Ovary (tissue), 3 donors: ENCODE measurements around the gene MPP2.

Experiments used
- CTCF ChIP-seq, 3 donors: fragments of 450-650 bp in 2 of 3; fragments of 200-600 bp in 1 of 3; IDR thresholded peaks; one replicate each; pipeline versions ENCODE4 v1.5.1 to v1.8.0; 2016 to 2022; ENCODE audit warnings: antibody characterized with exemption in 3 of 3, mild to moderate bottlenecking in 1 of 3
- EP300 ChIP-seq: sonication (generic); formaldehyde crosslinking; IDR thresholded peaks from one replicate; pipeline ENCODE4 v1.6.1; 2017; ENCODE audit warnings: antibody characterized with exemption
- POLR2A ChIP-seq: fragments of 450-650 bp; IDR thresholded peaks from one replicate; pipeline ENCODE4 v1.6.1; 2017; ENCODE audit warnings: antibody characterized with exemption, mild to moderate bottlenecking, moderate library complexity
- donor health status: DM: no; HTN: no; CAD: no.

DNA sequence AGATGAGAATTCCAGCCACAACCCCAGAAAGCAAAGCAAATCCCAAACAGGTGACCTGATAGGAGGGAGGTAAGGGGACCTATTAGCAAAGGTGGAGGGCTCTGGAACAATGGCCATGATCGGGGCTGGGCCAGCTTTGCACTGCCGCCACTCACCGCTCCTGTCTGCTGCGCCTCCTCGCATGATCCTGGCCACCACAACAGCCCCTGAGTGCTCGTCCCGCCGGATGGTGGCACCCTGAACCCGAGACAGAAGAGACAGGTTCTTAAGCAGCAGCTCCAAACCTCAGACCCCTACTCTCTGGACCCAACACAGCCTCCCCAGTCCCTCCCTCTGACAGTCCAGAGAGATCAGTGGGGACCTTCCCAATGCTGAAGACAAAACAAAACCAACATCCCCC, 79.7 kb downstream of the MPP2 start:
- no peak for TF ChIP-seq POLR2A
- no peak for TF ChIP-seq CTCF (IDR thresholded peaks at IDR 0.05)
- no peak for TF ChIP-seq EP300
